GM18951 (cell line): ENCODE data around the gene PLK2.

ENCODE experiments used
- POLR2A ChIP-seq: IDR thresholded peaks from 4 replicates; pipeline ENCODE4 v1.6.1; 2011; ENCODE audit warnings: mild to moderate bottlenecking; ENCODE audit not compliant: insufficient read length, insufficient read depth; ENCODE audit errors: extremely low read depth
- in situ Hi-C: fragments of 300-500 bp; cut with MboI; formaldehyde crosslinking; loops from one replicate; pipeline ENCODE4 v1.12.0; 2022; ENCODE audit warnings: low sequenced_read_pairs, mixed read lengths, inconsistent platforms; ENCODE audit not compliant: unreplicated experiment

The PLK2 gene

DNA sequence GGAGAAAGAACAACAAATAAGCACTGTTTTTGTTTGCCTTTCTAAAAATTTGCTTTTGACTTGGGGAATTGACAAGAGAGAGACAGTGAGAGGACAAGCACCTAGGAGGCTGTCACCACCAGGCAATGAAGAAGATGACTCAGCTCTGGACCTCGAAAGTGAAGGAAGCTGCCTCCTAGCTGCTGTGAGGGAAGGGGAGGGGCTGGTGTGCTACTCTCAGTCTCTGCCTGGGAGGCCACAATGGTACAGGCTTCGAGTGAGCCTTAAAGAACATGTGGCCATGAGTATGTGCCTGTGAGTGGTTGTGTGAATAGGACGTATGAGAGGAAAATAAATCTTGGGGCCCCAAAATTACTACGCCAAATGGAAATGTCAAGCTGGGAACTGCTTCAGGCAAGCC lies 7.1 kb upstream of the PLK2 start:
- in situ Hi-C loops = loop anchor here (25.0 kb wide), 2 partner anchors 955 to 1180 kb away; no protein-coding TSS in a partner anchor
- TF ChIP-seq POLR2A = no peak

DNA sequence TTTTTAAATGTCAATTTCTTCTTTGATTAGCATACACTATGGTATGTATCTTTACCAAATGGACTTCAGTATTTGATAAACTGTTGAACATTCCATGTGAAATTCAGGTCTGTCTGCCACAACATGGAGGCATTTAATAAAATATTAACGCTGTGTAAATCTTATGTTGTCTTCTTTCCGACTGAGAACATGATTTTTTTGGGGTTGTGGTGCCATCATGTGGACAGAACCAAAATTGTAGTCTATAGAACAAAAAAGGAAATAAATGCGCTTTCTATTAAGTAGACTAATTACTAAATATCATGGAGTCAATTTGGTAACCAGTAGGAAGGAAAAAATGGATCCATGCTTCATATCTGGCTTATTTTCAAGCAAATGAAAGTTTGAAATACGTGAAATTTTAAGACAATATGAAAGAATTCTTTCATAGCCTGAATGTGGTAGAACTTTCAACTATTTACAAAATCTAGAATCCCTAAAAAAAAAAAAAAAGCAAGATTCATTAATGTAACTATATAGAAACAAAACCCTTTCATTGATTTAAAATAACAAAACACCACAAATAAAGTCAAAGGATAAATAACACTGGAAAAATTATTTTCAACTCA lies 2.8 kb upstream of the PLK2 start:
- in situ Hi-C loops = loop anchor here (25.0 kb wide), 2 partner anchors 950 to 1175 kb away; no protein-coding TSS in a partner anchor
- no peak for TF ChIP-seq POLR2A

DNA sequence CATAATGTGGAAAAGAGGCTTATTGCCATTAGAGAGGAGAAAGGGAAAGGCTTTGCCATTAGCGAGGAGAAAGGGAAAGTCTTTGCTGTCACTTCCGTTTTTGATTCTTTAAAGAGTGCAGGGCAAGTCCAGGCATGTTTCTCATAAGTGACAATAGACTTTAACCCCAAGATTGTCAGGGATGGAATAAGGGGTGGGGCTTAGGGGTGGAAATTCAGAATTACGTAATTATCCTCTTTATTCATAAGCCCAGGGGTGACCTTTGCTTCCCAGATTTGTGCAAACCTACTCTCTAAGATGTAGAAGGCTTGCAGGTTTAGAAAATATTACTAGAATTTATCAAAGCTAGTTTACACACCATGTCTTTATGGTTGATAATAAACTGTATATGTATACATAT lies 2.3 kb upstream of the PLK2 start:
- no peak for TF ChIP-seq POLR2A
- in situ Hi-C loops = loop anchor here (25.0 kb wide), 2 partner anchors 950 to 1175 kb away; no protein-coding TSS in a partner anchor

DNA sequence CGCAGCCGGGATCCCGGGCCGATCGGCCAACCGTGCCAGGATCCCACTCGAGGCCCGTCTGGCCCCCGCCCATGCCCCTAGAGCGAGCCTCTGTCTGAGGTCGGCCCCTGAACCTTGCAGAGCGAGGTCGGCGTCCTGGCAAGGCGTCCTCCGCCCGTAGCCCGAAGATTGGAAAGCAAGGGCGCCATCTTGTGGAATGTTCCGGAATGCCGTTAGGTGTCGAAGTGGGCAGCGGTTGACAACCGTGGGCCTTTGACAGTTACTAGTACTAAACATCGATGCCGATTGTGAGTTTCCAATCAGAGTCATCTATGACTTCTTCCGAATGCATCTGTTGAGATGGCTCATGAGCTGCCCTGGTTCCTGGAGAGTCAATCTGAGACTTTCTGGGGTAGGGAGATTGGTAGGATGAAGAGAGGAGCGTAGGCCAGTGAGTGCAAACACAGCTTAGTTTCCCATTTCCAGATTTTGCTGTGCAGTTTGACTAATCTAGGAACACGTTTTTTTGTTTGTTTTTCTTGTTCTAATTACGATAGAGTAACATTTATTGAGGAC lies 923 bp upstream of the PLK2 start:
- TF ChIP-seq POLR2A = no peak
- in situ Hi-C loops = loop anchor here (25.0 kb wide), 2 partner anchors 949 to 1174 kb away; no protein-coding TSS in a partner anchor

DNA sequence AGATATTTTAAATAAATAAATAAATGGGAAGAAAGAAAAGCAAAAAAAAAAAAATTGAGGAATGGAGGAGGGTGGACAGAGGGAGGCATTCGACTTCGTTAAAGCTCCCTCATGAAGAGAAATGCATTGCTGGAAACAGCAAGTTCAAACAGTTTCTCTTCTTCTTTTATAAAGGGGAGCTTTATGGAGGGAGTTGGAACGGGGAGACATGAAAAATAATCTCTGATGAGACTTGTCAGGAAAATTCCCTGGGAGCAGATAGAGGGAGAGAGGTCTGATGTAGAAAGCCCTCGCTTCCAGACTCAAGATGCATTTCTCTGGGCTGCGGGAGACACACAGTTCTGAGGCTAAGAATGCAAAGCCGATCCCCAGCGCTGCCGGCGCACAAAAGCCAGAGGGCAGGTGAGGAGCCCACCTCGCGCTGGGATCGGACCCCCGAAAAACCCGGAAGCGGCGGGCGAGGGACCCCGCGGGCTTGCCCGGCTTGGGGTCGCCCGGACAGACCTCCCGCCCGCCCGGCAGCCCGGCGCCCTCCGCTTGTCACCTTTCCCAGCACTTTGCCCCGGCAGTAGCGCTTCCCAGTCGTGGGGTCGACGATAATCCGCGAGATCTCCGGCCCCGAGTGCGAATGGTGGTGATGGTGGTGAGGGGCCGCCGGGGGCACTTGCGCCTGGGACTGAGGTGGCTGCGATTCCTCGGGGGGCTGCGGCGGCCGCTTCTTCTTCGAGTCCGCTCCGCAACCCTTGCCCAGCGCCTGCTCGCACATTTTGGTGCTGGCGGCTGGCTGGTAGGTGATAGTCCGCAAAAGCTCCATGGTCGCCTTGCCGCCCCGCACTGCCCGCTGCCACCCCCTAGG lies 512 bp downstream of the PLK2 start:
- in situ Hi-C loops = loop anchor here (25.0 kb wide), 2 partner anchors 947 to 1172 kb away; no protein-coding TSS in a partner anchor
- TF ChIP-seq POLR2A = no peak

DNA sequence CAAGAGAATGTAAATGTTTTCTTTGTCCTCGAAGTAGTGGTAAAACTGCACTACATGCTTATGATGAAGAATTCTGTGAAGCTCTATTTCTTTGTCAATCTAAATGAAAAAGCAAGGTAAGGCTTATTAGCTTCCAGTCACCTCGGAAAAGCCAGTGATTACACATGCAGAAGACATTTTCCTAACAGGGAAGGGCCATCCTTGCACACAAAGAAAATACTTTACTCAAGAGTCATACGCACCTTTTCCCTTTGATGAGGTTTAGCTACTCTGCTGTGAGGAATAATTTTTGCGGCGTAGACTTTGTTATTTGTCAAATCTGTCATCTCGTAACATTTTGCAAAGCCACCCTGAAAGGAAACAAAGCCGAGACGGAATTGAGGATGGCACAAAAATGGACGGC lies 1.1 kb downstream of the PLK2 start:
- TF ChIP-seq POLR2A = no peak
- in situ Hi-C loops = loop anchor here (25.0 kb wide), 2 partner anchors 946 to 1171 kb away; no protein-coding TSS in a partner anchor

DNA sequence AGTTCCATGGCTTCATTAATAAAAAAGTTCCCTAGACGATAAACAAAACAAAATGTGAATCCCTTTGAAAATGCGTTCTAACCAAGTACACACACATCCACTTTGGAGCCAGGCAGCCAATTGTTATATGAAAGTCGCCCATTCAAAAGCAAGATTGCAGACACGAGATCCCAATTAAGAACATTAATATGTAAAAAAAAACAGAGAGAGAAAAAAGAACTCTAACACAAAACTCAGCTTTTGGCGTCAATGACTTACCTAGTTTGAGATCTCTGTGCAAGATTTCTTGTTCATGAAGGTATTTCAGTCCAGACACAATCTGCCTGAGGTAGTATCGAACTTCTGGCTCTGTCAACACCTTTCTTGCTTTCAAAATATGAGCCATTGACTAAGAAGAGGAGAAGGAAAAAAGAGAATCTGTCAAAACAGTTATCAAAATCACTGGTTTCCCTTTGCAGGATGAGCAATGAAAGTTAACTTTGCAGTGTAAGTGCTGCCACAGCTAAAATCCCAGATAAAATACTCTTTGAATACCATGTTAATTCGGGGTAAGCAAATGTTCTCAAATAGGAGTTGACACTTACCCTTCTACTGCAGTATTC lies 1.6 kb downstream of the PLK2 start:
- in situ Hi-C loops = loop anchor here (25.0 kb wide), 2 partner anchors 946 to 1171 kb away; no protein-coding TSS in a partner anchor
- no peak for TF ChIP-seq POLR2A

DNA sequence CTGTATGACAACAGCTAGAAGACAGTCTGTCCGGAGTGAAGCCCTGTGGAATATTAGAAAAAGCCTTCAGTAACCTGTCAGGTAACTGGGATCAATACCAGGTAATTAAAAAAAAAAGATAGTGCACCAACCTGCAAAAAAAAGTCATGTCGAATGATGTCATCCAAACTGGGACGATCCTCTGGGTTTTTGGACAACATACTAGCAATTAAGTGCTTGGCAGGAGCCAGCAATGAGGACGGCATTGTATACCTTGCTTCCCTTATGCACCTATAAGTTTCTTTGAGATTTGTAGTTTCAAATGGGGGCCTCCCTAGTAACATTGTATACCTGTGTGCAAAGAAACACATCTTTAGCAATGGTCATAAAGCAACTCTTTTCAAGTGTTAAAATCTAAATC lies 2.8 kb downstream of the PLK2 start:
- in situ Hi-C loops = loop anchor here (25.0 kb wide), 2 partner anchors 945 to 1170 kb away; no protein-coding TSS in a partner anchor
- no peak for TF ChIP-seq POLR2A

DNA sequence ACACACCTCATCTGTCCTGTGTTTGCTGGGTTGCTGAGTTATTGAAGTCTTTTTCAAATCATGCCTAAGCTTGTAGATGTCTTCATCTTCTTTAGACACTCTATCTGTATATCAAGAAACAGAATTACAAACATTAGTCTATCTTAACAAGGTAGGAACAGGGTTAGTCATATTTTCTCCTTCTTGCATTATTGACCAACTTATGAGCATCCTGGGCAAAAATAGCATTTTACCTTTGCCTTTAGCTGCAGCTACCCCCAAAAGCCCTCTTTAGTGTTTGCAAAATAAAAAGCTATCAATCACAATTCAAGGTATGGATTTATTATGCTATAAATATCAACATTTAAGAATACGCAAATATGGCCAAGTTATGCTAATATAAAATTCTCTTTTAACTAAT lies 3.4 kb downstream of the PLK2 start:
- in situ Hi-C loops = loop anchor here (25.0 kb wide), 2 partner anchors 944 to 1169 kb away; no protein-coding TSS in a partner anchor
- TF ChIP-seq POLR2A = no peak

DNA sequence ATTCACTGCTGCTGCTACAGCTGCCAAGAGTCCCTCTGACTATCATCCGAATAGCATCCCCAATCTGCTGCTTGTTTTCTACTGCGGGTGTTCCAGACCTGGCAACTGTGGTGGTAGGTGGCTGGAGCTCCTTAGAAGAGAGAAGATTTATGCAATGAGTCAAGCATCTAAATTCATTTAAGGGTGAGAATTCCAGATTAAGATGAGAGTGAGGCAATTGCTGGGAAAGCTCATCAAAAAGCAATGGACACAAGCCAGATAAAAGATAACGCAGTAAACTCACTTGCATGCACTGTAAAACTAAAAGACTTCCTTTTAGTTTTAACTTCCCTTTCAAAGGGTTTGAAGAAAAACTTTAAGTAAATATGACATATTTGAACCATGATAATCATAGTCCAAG lies 3.9 kb downstream of the PLK2 start:
- TF ChIP-seq POLR2A = no peak
- in situ Hi-C loops = loop anchor here (25.0 kb wide), 2 partner anchors 944 to 1169 kb away; no protein-coding TSS in a partner anchor

DNA sequence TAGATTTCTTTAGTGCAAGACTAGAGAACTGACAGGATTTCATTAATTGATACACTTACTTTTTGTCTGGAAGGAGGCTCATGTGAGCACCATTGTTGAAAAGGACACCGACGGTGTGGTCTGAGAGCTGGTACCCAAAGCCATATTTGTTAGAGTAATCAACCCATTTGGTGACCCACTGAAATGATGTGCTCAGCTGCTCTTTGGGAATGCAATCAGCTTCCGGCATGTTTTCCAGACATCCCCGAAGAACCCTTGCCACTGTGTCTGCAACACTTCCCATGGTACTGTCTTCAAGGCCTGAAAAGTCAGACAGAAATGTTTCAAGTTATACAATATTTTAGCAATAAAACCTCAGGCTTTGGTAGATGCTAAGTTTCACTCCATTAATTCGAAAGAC lies 4.4 kb downstream of the PLK2 start:
- in situ Hi-C loops = loop anchor here (25.0 kb wide), 2 partner anchors 943 to 1168 kb away; no protein-coding TSS in a partner anchor
- no peak for TF ChIP-seq POLR2A

DNA sequence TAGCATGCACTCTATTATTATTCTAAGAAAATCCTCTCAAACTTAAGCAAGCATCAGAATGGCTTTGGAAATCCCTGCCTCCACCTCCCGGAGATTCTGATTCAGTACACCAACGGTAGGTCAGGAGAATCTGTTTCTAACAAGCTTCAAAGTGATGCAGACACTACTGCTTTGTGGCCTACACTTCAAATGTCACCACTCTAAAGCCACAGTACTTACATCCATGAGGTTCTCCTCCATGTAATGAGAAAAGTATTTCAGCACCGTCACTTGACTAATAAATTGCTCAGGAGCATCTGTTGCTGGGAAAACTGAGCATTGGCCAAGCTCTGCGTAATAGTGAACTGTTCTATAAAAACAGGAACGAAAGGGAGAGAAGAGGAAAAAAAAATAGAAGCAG lies 4.8 kb downstream of the PLK2 start:
- in situ Hi-C loops = loop anchor here (25.0 kb wide), 2 partner anchors 943 to 1168 kb away; no protein-coding TSS in a partner anchor
- TF ChIP-seq POLR2A = no peak
